HG02970 (cell line): ENCODE data around the gene GOLGA6L24.
"Not testable (repeated sequence)": the region's sequence is repeated elsewhere in the genome, so short reads cannot be mapped to it uniquely, and the experiment has no call there.

Experiments
- ATAC-seq: cut with Tn5 transposase; IDR thresholded peaks from one replicate; pipeline ENCODE4 v1.9.1; 2021; ENCODE audit warnings: mild to moderate bottlenecking, moderate library complexity, moderate number of reproducible peaks; ENCODE audit not compliant: unreplicated experiment, low FRiP score

The GOLGA6L24 gene

GRCh38 chr15:28357984-28358383 is at the start of gene GOLGA6L24:
GOLGA6L24 (minus strand) TSS chr15:28358084; CDS start chr15:28358023, 61 bp downstream.
- not testable (repeated sequence) for ATAC-seq

- not testable (repeated sequence) for ATAC-seq
Measured at GRCh38 chr15:28402774-28403435, 45.0 kb upstream of the GOLGA6L24 start.

- ATAC-seq: not testable (repeated sequence)
Measured at GRCh38 chr15:28396022-28396421, 38.1 kb upstream of the GOLGA6L24 start.

- not testable (repeated sequence) for ATAC-seq
Measured at GRCh38 chr15:28380053-28380452, 22.2 kb upstream of the GOLGA6L24 start.

GRCh38 chr15:28378364-28378763 is 20.5 kb upstream of the GOLGA6L24 start, which contains the start of gene GOLGA8F:
GOLGA8F (plus strand) TSS chr15:28378664; CDS start chr15:28378762, 98 bp downstream.
- not testable (repeated sequence) for ATAC-seq

- ATAC-seq: not testable (repeated sequence)
Measured at GRCh38 chr15:28365502-28365901, 7.6 kb upstream of the GOLGA6L24 start.

- not testable (repeated sequence) for ATAC-seq
Measured at GRCh38 chr15:28322129-28322588, 35.7 kb downstream of the GOLGA6L24 start, which contains the start of gene HERC2. HERC2 (minus strand) TSS chr15:28322179; CDS start chr15:28321433, 746 bp downstream.

- ATAC-seq: not testable (repeated sequence)
Measured at GRCh38 chr15:28321358-28322078, 36.4 kb downstream of the GOLGA6L24 start.

GRCh38 chr15:28319725-28320124 is 38.2 kb downstream of the GOLGA6L24 start:
- ATAC-seq: not testable (repeated sequence)

GRCh38 chr15:28318828-28319227 is 39.1 kb downstream of the GOLGA6L24 start:
- ATAC-seq: not testable (repeated sequence)

- not testable (repeated sequence) for ATAC-seq
Measured at GRCh38 chr15:28318122-28318521, 39.8 kb downstream of the GOLGA6L24 start.

GRCh38 chr15:28316958-28317357 is 40.9 kb downstream of the GOLGA6L24 start:
- ATAC-seq: not testable (repeated sequence)

GRCh38 chr15:28310454-28310853 is 47.4 kb downstream of the GOLGA6L24 start:
- not testable (repeated sequence) for ATAC-seq

GRCh38 chr15:28308718-28309117 is 49.2 kb downstream of the GOLGA6L24 start:
- not testable (repeated sequence) for ATAC-seq
